HG03575 (cell line): ENCODE results near the gene CMC4.

Experiments used
- ATAC-seq: cut with Tn5 transposase; IDR thresholded peaks from one replicate; pipeline ENCODE4 v1.9.1; 2021; ENCODE audit not compliant: unreplicated experiment, insufficient number of reproducible peaks, low FRiP score; ENCODE audit errors: extremely low read depth

CMC4 gene

GRCh38 chrX:155020591-155020990 lies 50.3 kb downstream of the CMC4 start:
- ATAC-seq, result no peak
